Measurements from ENCODE around the gene BSG. TPM values are rescaled to one million over a fixed set of nuclear protein-coding genes. Genes with fewer than 3 reads are reported as not detected.

Gene BSG
- total RNA-seq, 4 donors from 2014 or later = 304 to 416 (median 362) TPM

DNA sequence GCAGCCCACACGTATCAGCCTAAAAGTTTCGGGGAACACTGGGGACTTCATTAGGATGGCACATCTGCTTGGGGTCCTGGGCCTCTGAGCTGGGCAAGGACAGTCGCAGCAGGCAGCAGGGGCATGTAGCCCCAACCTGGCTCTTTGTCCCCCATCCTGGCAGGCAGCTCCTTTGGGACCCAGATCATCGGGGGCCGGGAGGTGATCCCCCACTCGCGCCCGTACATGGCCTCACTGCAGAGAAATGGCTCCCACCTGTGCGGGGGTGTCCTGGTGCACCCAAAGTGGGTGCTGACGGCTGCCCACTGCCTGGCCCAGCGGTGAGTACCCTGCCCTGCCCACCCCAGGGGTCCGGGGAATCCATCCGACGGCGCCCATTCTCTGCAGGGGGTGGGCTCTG, 25.3 kb upstream of the BSG start:
- intact Hi-C loops (cut with DNase I) = no loop called here
- no peak for DNase-seq (ENCODE audit: extremely low spot score)
- WGBS = 91% methylated on average over 8 of the region's 15 CpGs

DNA sequence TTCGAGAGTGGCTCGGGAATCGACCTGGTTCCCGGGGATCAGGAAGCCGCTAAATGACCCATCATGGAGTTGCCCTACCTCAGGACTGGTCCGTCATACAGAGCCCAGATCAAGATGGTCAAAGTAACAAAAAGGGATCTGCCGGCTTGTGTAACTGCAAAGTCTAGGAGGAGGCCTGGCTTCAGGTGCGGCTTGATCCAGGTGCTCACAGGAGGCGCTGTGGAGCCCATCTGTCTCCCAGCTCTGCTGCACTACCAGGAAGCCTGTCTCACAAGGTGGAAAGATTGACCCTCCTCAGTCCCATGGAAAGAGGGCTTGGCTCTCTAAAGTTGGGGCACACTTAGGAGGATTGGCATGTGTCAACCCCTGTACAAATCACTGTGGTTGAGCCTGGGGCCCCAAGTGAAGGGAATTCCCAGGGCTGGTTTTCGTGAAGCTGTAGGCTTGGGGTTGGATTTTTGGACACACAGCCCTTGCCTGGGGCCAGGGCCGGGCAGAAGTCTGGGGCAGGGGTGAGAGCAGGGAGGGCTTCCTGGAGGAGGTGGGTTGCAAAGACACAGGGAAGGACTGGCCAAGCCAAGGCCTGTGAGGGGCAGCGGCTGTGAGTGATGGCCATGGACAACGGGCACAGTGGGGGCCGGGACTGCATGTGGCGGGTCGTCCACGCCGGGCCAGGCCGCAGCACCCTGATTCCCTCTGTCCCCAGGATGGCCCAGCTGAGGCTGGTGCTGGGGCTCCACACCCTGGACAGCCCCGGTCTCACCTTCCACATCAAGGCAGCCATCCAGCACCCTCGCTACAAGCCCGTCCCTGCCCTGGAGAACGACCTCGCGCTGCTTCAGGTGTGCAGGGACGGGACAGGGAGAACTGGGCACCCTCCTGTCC, 24.3 kb upstream of the BSG start:
- 81% methylated on average over 25 of the region's 26 CpGs for WGBS
- no peaks in the 10 kb centered on the region for H3K9me3 ChIP-seq
- TF ChIP-seq EP300 (IDR thresholded peaks at IDR 0.05) = no peak
- TF ChIP-seq, protein P1, sequence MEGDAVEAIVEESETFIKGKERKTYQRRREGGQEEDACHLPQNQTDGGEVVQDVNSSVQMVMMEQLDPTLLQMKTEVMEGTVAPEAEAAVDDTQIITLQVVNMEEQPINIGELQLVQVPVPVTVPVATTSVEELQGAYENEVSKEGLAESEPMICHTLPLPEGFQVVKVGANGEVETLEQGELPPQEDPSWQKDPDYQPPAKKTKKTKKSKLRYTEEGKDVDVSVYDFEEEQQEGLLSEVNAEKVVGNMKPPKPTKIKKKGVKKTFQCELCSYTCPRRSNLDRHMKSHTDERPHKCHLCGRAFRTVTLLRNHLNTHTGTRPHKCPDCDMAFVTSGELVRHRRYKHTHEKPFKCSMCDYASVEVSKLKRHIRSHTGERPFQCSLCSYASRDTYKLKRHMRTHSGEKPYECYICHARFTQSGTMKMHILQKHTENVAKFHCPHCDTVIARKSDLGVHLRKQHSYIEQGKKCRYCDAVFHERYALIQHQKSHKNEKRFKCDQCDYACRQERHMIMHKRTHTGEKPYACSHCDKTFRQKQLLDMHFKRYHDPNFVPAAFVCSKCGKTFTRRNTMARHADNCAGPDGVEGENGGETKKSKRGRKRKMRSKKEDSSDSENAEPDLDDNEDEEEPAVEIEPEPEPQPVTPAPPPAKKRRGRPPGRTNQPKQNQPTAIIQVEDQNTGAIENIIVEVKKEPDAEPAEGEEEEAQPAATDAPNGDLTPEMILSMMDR (IDR thresholded peaks at IDR 0.05) = no peak
- no peak for TF ChIP-seq POLR2AphosphoS5 (IDR thresholded peaks at IDR 0.05)
- no peak for TF ChIP-seq POLR2A (IDR thresholded peaks at IDR 0.05; ENCODE audit: low read depth)
- peaks cover 0 to 43% (median 4%) of the 10 kb centered on the region in 4 donors for H3K27me3 ChIP-seq
- DNase-seq (ENCODE audit: extremely low spot score) = no peak
- H3K36me3 ChIP-seq = peaks cover 0 to 3% (median 1%) of the 10 kb centered on the region in 4 donors
- H3K4me1 ChIP-seq = peaks cover 3 to 23% (median 9%) of the 10 kb centered on the region in 4 donors
- no peak overlapping the region for H3K27ac ChIP-seq (replicated peaks in 1 of 4)
- intact Hi-C loops (cut with DNase I) = no loop called here
- no peak overlapping the region for H3K4me3 ChIP-seq

More for the DNA sequence above, 25.3 kb upstream of the BSG start:
- TF ChIP-seq, protein P1 (IDR thresholded peaks at IDR 0.05) = no peak
- no peak for TF ChIP-seq EP300 (IDR thresholded peaks at IDR 0.05)
- no peak for TF ChIP-seq POLR2AphosphoS5 (IDR thresholded peaks at IDR 0.05)
- TF ChIP-seq POLR2A (IDR thresholded peaks at IDR 0.05; ENCODE audit: low read depth) = no peak
- Histone ChIP-seq H3K27ac (replicated peaks in 1 of 4) (no peak overlapping the region), H3K4me3 (no peak overlapping the region), H3K36me3 (peaks cover 3 to 13% (median 9%) of the 10 kb centered on the region in 4 donors), H3K4me1 (peaks cover 3 to 23% (median 9%) of the 10 kb centered on the region in 4 donors), H3K9me3 (no peaks in the 10 kb centered on the region), H3K27me3 (peaks cover 0 to 43% (median 4%) of the 10 kb centered on the region in 4 donors)

- no peak for DNase-seq (ENCODE audit: extremely low spot score)
- H3K4me1 ChIP-seq = peaks cover 0 to 15% (median 6%) of the 10 kb centered on the region in 4 donors
- H3K27me3 ChIP-seq = peaks cover 0 to 43% (median 4%) of the 10 kb centered on the region in 4 donors
- no peaks in the 10 kb centered on the region for H3K36me3 ChIP-seq
- H3K9me3 ChIP-seq = no peaks in the 10 kb centered on the region
- no peak overlapping the region for H3K27ac ChIP-seq (replicated peaks in 1 of 4)
- TF ChIP-seq EP300 (IDR thresholded peaks at IDR 0.05) = no peak
- TF ChIP-seq POLR2A (IDR thresholded peaks at IDR 0.05; ENCODE audit: low read depth) = no peak
- no peak for TF ChIP-seq POLR2AphosphoS5 (IDR thresholded peaks at IDR 0.05)
- TF ChIP-seq, protein P1 (IDR thresholded peaks at IDR 0.05) = no peak
- no peak overlapping the region for H3K4me3 ChIP-seq
- intact Hi-C loops (cut with DNase I) = no loop called here
- 80% methylated on average over 19 of the region's 52 CpGs for WGBS
Observed at GRCh38 chr19:548886-549830, 23.2 kb upstream of the BSG start.

- no peaks in the 10 kb centered on the region for H3K36me3 ChIP-seq
Observed at GRCh38 chr19:554817-555216, 17.6 kb upstream of the BSG start.

More at GRCh38 chr19:554817-555216, 17.6 kb upstream of the BSG start:
- DNase-seq (ENCODE audit: extremely low spot score) = no peak
- H3K27me3 ChIP-seq = peaks cover 0 to 14% (median 0%) of the 10 kb centered on the region in 4 donors
- 78% methylated on average over 20 of the region's 20 CpGs for WGBS
- no peaks in the 10 kb centered on the region for H3K9me3 ChIP-seq
- TF ChIP-seq, protein P1 (IDR thresholded peaks at IDR 0.05) = no peak
- TF ChIP-seq POLR2A (IDR thresholded peaks at IDR 0.05; ENCODE audit: low read depth) = no peak
- TF ChIP-seq POLR2AphosphoS5 (IDR thresholded peaks at IDR 0.05) = no peak
- no peak for TF ChIP-seq EP300 (IDR thresholded peaks at IDR 0.05)
- no peak overlapping the region for H3K4me3 ChIP-seq
- H3K27ac ChIP-seq (replicated peaks in 1 of 4) = no peak overlapping the region
- peaks cover 14 to 22% (median 16%) of the 10 kb centered on the region in 4 donors for H3K4me1 ChIP-seq
- intact Hi-C loops (cut with DNase I) = no loop called here

All from esophagus muscularis mucosa (tissue), 4 donors.